GM19395 (cell line): Measurements from ENCODE around the gene MFAP4.

Source experiments
- ATAC-seq: cut with Tn5 transposase; IDR thresholded peaks from one replicate; pipeline ENCODE4 v1.9.1; 2021; ENCODE audit warnings: mild to moderate bottlenecking, moderate library complexity; ENCODE audit not compliant: unreplicated experiment

The MFAP4 gene

GRCh38 chr17:19386974-19387920, at the start of gene MFAP4:
MFAP4 (minus strand) TSS chr17:19387190; CDS start chr17:19387155, 35 bp downstream.
- ATAC-seq: no peak

- ATAC-seq: no peak
Observed at GRCh38 chr17:19433727-19434340, 46.8 kb upstream of the MFAP4 start.

- no peak for ATAC-seq
Observed at GRCh38 chr17:19433255-19433654, 46.3 kb upstream of the MFAP4 start.

- no peak for ATAC-seq
Observed at GRCh38 chr17:19431691-19432090, 44.7 kb upstream of the MFAP4 start.

- no peak for ATAC-seq
Observed at GRCh38 chr17:19426631-19427030, 39.6 kb upstream of the MFAP4 start.

GRCh38 chr17:19424934-19425868, 38.2 kb upstream of the MFAP4 start:
- no peak for ATAC-seq

- no peak for ATAC-seq
Observed at GRCh38 chr17:19421926-19422325, 34.9 kb upstream of the MFAP4 start.

GRCh38 chr17:19421219-19421618, 34.2 kb upstream of the MFAP4 start:
- ATAC-seq: no peak

GRCh38 chr17:19418251-19418992, 31.4 kb upstream of the MFAP4 start:
- no peak for ATAC-seq

GRCh38 chr17:19417611-19418010, 30.6 kb upstream of the MFAP4 start:
- ATAC-seq: no peak

- no peak for ATAC-seq
Observed at GRCh38 chr17:19415806-19416775, 29.1 kb upstream of the MFAP4 start.

GRCh38 chr17:19415311-19415710, 28.3 kb upstream of the MFAP4 start:
- no peak for ATAC-seq

GRCh38 chr17:19414396-19415280, 27.6 kb upstream of the MFAP4 start:
- ATAC-seq: no peak

GRCh38 chr17:19413761-19414160, 26.8 kb upstream of the MFAP4 start:
- ATAC-seq: no peak

- no peak for ATAC-seq
Observed at GRCh38 chr17:19412984-19413383, 26.0 kb upstream of the MFAP4 start.

GRCh38 chr17:19412510-19412909, 25.5 kb upstream of the MFAP4 start:
- ATAC-seq: no peak

- no peak for ATAC-seq
Observed at GRCh38 chr17:19411631-19412030, 24.6 kb upstream of the MFAP4 start.
